Measurements from ENCODE around the gene PRMT2.

The PRMT2 gene

GRCh38 chr21:46635324-46636180, at the start of gene PRMT2:
Gene PRMT2 (plus strand): TSS chr21:46635674. CDS start chr21:46636952, 1,278 bp downstream.
- DNase-seq (ENCODE audit: low spot score) = peak; percentile 94

- no peak for DNase-seq (ENCODE audit: low spot score)
Observed at GRCh38 chr21:46594276-46594675, 41.2 kb upstream of the PRMT2 start.

GRCh38 chr21:46596201-46596600, 39.3 kb upstream of the PRMT2 start:
- no peak for DNase-seq (ENCODE audit: low spot score)

- DNase-seq (ENCODE audit: low spot score) = no peak
Observed at GRCh38 chr21:46597031-46597430, 38.4 kb upstream of the PRMT2 start.

- DNase-seq (ENCODE audit: low spot score) = no peak
Observed at GRCh38 chr21:46597896-46598343, 37.6 kb upstream of the PRMT2 start.

- no peak for DNase-seq (ENCODE audit: low spot score)
Observed at GRCh38 chr21:46598581-46599572, 36.6 kb upstream of the PRMT2 start.

- no peak for DNase-seq (ENCODE audit: low spot score)
Observed at GRCh38 chr21:46600305-46600704, 35.2 kb upstream of the PRMT2 start.

- no peak for DNase-seq (ENCODE audit: low spot score)
Observed at GRCh38 chr21:46600978-46601377, 34.5 kb upstream of the PRMT2 start.

GRCh38 chr21:46603228-46603627, 32.2 kb upstream of the PRMT2 start:
- DNase-seq (ENCODE audit: low spot score) = no peak

GRCh38 chr21:46604329-46604974, 31.0 kb upstream of the PRMT2 start:
- DNase-seq (ENCODE audit: low spot score) = no peak

- DNase-seq (ENCODE audit: low spot score) = no peak
Observed at GRCh38 chr21:46604975-46605766, 30.3 kb upstream of the PRMT2 start, which contains the start of gene S100B. Gene S100B (minus strand): TSS chr21:46605082. CDS start chr21:46602415, 2,667 bp downstream.

- no peak for DNase-seq (ENCODE audit: low spot score)
Observed at GRCh38 chr21:46605767-46606426, 29.6 kb upstream of the PRMT2 start.

- no peak for DNase-seq (ENCODE audit: low spot score)
Observed at GRCh38 chr21:46606427-46606813, 29.1 kb upstream of the PRMT2 start.

- no peak for DNase-seq (ENCODE audit: low spot score)
Observed at GRCh38 chr21:46607636-46608035, 27.8 kb upstream of the PRMT2 start.

- no peak for DNase-seq (ENCODE audit: low spot score)
Observed at GRCh38 chr21:46608672-46609111, 26.8 kb upstream of the PRMT2 start.

GRCh38 chr21:46610018-46610701, 25.3 kb upstream of the PRMT2 start:
- DNase-seq (ENCODE audit: low spot score) = no peak

- DNase-seq (ENCODE audit: low spot score) = no peak
Observed at GRCh38 chr21:46613391-46613790, 22.1 kb upstream of the PRMT2 start.

GRCh38 chr21:46616050-46616449, 19.4 kb upstream of the PRMT2 start:
- DNase-seq (ENCODE audit: low spot score) = no peak

GRCh38 chr21:46616656-46617055, 18.8 kb upstream of the PRMT2 start:
- no peak for DNase-seq (ENCODE audit: low spot score)

Data from HuH-7.5 (cell line).